BJ (cell line): ENCODE data around the gene GHDC. TPM values are rescaled to one million over a fixed set of nuclear protein-coding genes. Genes with fewer than 3 reads are reported as not detected.
A peak's percentile ranks its signal among the peaks of the same experiment; 100 is the strongest.

Experiments
- CTCF ChIA-PET: fragments of 350-600 bp; formaldehyde crosslinking; extraction: SDS; loops from one replicate; lab custom pipeline; 2021; ENCODE audit warnings: antibody characterized with exemption, inconsistent platforms; lab: Yijun Ruan, JAX
- POLR2A ChIA-PET: fragments of 300-600 bp; sonication (Branson Sonifier 250); formaldehyde crosslinking; extraction: SDS; loops from one replicate; lab custom pipeline; 2021; ENCODE audit warnings: antibody characterized with exemption; lab: Charles Lee
- DNase-seq: peaks from one replicate; pipeline ENCODE4 v3.0.0-alpha.2; 2011; ENCODE audit warnings: low read depth
- H3K27me3 ChIP-seq: 2 replicates; pipeline ENCODE4 v1.6.0; 2011; ENCODE audit warnings: low read length; ENCODE audit not compliant: control insufficient read depth, insufficient read depth
- H3K36me3 ChIP-seq: 2 replicates; pipeline ENCODE4 v1.5.1; 2011; ENCODE audit warnings: low read length; ENCODE audit not compliant: control insufficient read depth, insufficient read depth
- H3K4me3 ChIP-seq: 2 replicates; pipeline ENCODE4 v1.5.1; 2011; ENCODE audit warnings: low read depth, mild to moderate bottlenecking, control low read depth, low read length
- CTCF ChIP-seq: IDR thresholded peaks from 2 replicates; pipeline ENCODE4 v1.5.1; 2011; ENCODE audit warnings: low read depth, mild to moderate bottlenecking, control low read depth, inconsistent platforms, low read length, moderate library complexity; ENCODE audit not compliant: insufficient read depth
- polyA plus RNA-seq: library from polyadenylated mRNA; depleted of rRNA; stranded (reverse); fragments of >200 nt; gene quantifications from 2 replicates; pipeline ENCODE4 v1.2.3, GENCODE V29; 2011

Gene GHDC
- polyA plus RNA-seq, 1 experiment, result 16.5 TPM

- DNase-seq, result no peak
- ChIA-PET CTCF (no interaction called here), POLR2A (no interaction called here)
- Histone ChIP-seq H3K4me3 (no peak overlapping the region), H3K36me3 (peaks cover 14% of the 10 kb centered on the region), H3K27me3 (no peaks in the 10 kb centered on the region)
- TF ChIP-seq CTCF, result no peak
Observed at GRCh38 chr17:42197564-42198156, 3.4 kb upstream of the GHDC start.

GRCh38 chr17:42193216-42193968, 902 bp downstream of the GHDC start:
- CTCF ChIA-PET, result interaction anchor here (1.7 to 3.8 kb wide), 2 partner anchors 9 to 29 kb away, joined by 7 to 35 read pairs; partner anchors contain the start of gene HCRT
- no peak for DNase-seq
- Histone ChIP-seq H3K4me3 (peak overlapping the region; percentile 65), H3K36me3 (no peaks in the 10 kb centered on the region), H3K27me3 (no peaks in the 10 kb centered on the region)
- POLR2A ChIA-PET, result no interaction called here
- TF ChIP-seq CTCF, result no peak

- no peak for DNase-seq
- H3K36me3 ChIP-seq, result no peaks in the 10 kb centered on the region
- no peak for TF ChIP-seq CTCF
- H3K4me3 ChIP-seq, result no peak overlapping the region
- H3K27me3 ChIP-seq, result no peaks in the 10 kb centered on the region
- ChIA-PET CTCF (interaction anchor here (1.7 to 3.8 kb wide), 2 partner anchors 8 to 11 kb away, joined by 6 to 35 read pairs; partner anchors contain the start of genes HCRT and KCNH4), POLR2A (no interaction called here)
Observed at GRCh38 chr17:42192189-42193126, 1.8 kb downstream of the GHDC start.

- H3K4me3 ChIP-seq, result no peak overlapping the region
- DNase-seq, result no peak
- H3K27me3 ChIP-seq, result no peaks in the 10 kb centered on the region
- POLR2A ChIA-PET, result no interaction called here
- H3K36me3 ChIP-seq, result no peaks in the 10 kb centered on the region
- CTCF ChIA-PET, result interaction anchor here (1.0 to 1.7 kb wide), 2 partner anchors 10 to 197 kb away, joined by 3 to 6 read pairs; partner anchors contain the start of gene KCNH4
- TF ChIP-seq CTCF, result no peak
Observed at GRCh38 chr17:42191275-42191608, 3.1 kb downstream of the GHDC start.
